ENCODE data around the gene MCIDAS.

DNA sequence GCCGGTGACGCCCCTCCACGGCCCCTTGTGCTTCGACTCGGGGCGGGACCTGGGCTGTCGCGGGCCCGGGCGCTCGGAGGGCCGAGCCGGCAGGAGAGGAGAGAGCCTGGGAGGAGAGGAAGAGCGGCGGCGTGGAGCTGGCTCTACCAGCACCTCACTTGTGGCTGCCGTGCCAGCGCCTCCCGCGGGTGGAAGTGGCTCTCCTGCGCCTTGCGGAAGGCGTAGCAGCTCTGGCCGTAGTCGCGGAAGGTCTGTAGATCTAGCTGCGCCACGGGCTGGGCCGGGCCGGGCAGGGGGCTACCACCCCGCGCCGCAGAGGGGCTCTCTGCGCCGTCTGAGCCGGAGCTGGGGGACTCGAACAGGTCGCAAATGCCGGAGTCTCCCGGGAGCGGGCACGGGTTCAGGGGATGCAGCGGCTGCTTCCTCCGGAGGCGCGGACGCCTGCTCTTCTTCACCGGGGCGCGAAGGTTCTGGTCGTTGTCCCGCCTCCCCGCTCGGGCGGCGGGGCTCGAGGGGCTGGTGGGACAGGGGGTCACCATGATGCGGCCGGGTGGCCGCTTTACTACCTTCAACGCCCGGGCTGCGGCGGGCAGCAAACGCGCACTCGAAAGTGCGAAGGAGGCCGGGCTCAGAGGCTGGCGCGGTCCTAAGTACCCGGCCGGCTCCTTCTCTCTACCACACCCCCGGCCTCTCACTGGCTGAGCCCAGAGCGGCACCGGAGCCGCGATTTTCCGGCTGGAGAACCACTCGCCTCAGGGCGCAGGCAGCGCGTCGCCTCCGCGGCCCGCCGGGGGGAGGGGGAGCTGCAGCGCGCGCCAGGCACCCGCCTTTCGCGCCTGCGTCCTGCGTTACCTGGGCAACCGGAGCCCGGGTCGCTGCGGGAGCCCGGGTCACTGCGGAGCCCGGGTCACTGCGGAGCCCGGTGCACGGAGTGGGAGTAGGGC is 6.1 kb upstream of the MCIDAS start, which contains the start of gene CCNO:
- TF ChIP-seq ELF1 (IDR thresholded peaks at IDR 0.05; ENCODE audit: borderline replicate concordance, low read depth): no peak
- TF ChIP-seq, protein P1, sequence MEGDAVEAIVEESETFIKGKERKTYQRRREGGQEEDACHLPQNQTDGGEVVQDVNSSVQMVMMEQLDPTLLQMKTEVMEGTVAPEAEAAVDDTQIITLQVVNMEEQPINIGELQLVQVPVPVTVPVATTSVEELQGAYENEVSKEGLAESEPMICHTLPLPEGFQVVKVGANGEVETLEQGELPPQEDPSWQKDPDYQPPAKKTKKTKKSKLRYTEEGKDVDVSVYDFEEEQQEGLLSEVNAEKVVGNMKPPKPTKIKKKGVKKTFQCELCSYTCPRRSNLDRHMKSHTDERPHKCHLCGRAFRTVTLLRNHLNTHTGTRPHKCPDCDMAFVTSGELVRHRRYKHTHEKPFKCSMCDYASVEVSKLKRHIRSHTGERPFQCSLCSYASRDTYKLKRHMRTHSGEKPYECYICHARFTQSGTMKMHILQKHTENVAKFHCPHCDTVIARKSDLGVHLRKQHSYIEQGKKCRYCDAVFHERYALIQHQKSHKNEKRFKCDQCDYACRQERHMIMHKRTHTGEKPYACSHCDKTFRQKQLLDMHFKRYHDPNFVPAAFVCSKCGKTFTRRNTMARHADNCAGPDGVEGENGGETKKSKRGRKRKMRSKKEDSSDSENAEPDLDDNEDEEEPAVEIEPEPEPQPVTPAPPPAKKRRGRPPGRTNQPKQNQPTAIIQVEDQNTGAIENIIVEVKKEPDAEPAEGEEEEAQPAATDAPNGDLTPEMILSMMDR (IDR thresholded peaks at IDR 0.05 in 2 of 3, conservative IDR thresholded peaks at IDR 0.05 in 1 of 3; ENCODE audit: borderline replicate concordance in 1 of 3, insufficient read depth in 1 of 3, low read depth in 2 of 3, low read length in 2 of 3): no peak; a peak in 1 of 6 replicates
- TF ChIP-seq POLR2A (IDR thresholded peaks at IDR 0.05; ENCODE audit: borderline replicate concordance, extremely low read depth, insufficient read depth, insufficient read length): peak; percentile 17
- TF ChIP-seq ZNF274 (IDR thresholded peaks at IDR 0.05; ENCODE audit: low read depth, low read length): no peak
- TF ChIP-seq YY1 (IDR thresholded peaks at IDR 0.05; ENCODE audit: extremely low read depth, insufficient replicate concordance, low read depth, low read length): peak; percentile 7
- TF ChIP-seq EZH2phosphoT487 (IDR thresholded peaks at IDR 0.05; ENCODE audit: borderline replicate concordance): no peak
- no peak for TF ChIP-seq JUND (IDR thresholded peaks at IDR 0.05)
- no peak for TF ChIP-seq SIN3A (IDR thresholded peaks at IDR 0.05; ENCODE audit: low read depth)
- TF ChIP-seq EGR1 (IDR thresholded peaks at IDR 0.05; ENCODE audit: low read depth): no peak
- no peak for TF ChIP-seq SP1 (IDR thresholded peaks at IDR 0.05; ENCODE audit: low read depth)
- peak; percentile 30 for TF ChIP-seq TCF7L2 (IDR thresholded peaks at IDR 0.05; ENCODE audit: borderline replicate concordance, extremely low read depth, insufficient read depth, insufficient read length)
- no peak for TF ChIP-seq FOSL1 (IDR thresholded peaks at IDR 0.05; ENCODE audit: low read depth)
- TF ChIP-seq POLR2AphosphoS5 (IDR thresholded peaks at IDR 0.05; ENCODE audit: low read depth, low read length): peak; percentile 74

Measured in HCT116 (cell line).